K562 (cell line): ENCODE data around the gene DNAJC8. TPM values are rescaled to one million over a fixed set of nuclear protein-coding genes. Genes with fewer than 3 reads are reported as not detected.

ENCODE experiments used
- ATF1 ChIP-seq, 2 experiments: fragments of 450-650 bp in 1 of 2; IDR thresholded peaks; 2 replicates each; pipeline ENCODE4 v1.6.1; 2016; ENCODE audit warnings: missing compliant biosample characterization in 1 of 2, missing genetic modification characterization in 1 of 2
- BDP1 ChIP-seq: IDR thresholded peaks from 3 replicates; pipeline ENCODE4 v1.6.1; 2011; ENCODE audit not compliant: insufficient read length, insufficient read depth
- CBFA2T2 ChIP-seq: fragments of 450-650 bp; conservative IDR thresholded peaks from 2 replicates; pipeline ENCODE4 v1.6.1; 2017; ENCODE audit warnings: mild to moderate bottlenecking
- ETV1 ChIP-seq: fragments of 450-650 bp; conservative IDR thresholded peaks from 2 replicates; pipeline ENCODE4 v1.6.1; 2016; ENCODE audit warnings: missing genetic modification characterization, control low read depth, low read depth, missing compliant biosample characterization
- ETV5 ChIP-seq: sonication (generic); formaldehyde crosslinking; IDR thresholded peaks from 2 replicates; pipeline ENCODE4 v1.4.0; 2020; ENCODE audit warnings: low read depth, mild to moderate bottlenecking, missing genetic modification reagents
- FOXM1 ChIP-seq, 2 experiments: fragments of 450-650 bp in 1 of 2; sonication (generic) in 1 of 2; formaldehyde crosslinking in 1 of 2; IDR thresholded peaks; 2 replicates each; pipeline versions ENCODE4 v1.6.1 to v1.9.0; 2017 to 2022; ENCODE audit warnings: low read depth in 2 of 2, mild to moderate bottlenecking in 2 of 2, missing genetic modification reagents in 1 of 2, moderate library complexity in 1 of 2
- GATAD2A ChIP-seq: fragments of 450-650 bp; IDR thresholded peaks from 2 replicates; pipeline ENCODE4 v1.6.1; 2017
- JUNB ChIP-seq: fragments of 450-650 bp; formaldehyde crosslinking; conservative IDR thresholded peaks from 2 replicates; pipeline ENCODE4 v1.4.0; 2020; ENCODE audit warnings: mild to moderate bottlenecking
- MAFG ChIP-seq: fragments of 450-650 bp; conservative IDR thresholded peaks from 2 replicates; pipeline ENCODE4 v1.6.1; 2016; ENCODE audit warnings: missing genetic modification characterization, missing compliant biosample characterization
- MTA2 ChIP-seq: fragments of 450-650 bp; IDR thresholded peaks from 2 replicates; pipeline ENCODE4 v1.6.1; 2016; ENCODE audit warnings: low read depth
- NFATC3 ChIP-seq: fragments of 450-650 bp; IDR thresholded peaks from 2 replicates; pipeline ENCODE4 v1.6.1; 2017; ENCODE audit warnings: mild to moderate bottlenecking
- NFE2 ChIP-seq: IDR thresholded peaks from 2 replicates; pipeline ENCODE4 v1.6.1; 2014; ENCODE audit warnings: antibody characterized with exemption, low read depth
- RCOR1 ChIP-seq, 2 experiments: IDR thresholded peaks; 2 replicates each; pipeline ENCODE4 v1.6.1; 2012; ENCODE audit warnings: low read depth in 2 of 2, low read length in 2 of 2, borderline replicate concordance in 1 of 2, improper control_type of control experiment in 1 of 2
- RNF2 ChIP-seq: sonication (generic); IDR thresholded peaks from 2 replicates; pipeline ENCODE4 v1.6.1; 2016
- TEAD1 ChIP-seq, 2 experiments: fragments of 450-650 bp in 1 of 2; sonication (generic) in 1 of 2; formaldehyde crosslinking; IDR thresholded peaks; 2 replicates each; pipeline versions ENCODE4 v1.4.0 to v1.8.0; 2020 to 2022; ENCODE audit warnings: mild to moderate bottlenecking in 2 of 2, missing genetic modification reagents in 1 of 2
- ZNF316 ChIP-seq: fragments of 450-650 bp; IDR thresholded peaks from 2 replicates; pipeline ENCODE4 v1.6.1; 2016
- ZNF77 ChIP-seq: fragments of 250-450 bp; sonication (Bioruptor Pico); IDR thresholded peaks from 2 replicates; pipeline ENCODE4 v1.5.0; 2020
- ZNF778 ChIP-seq: fragments of 450-650 bp; formaldehyde crosslinking; IDR thresholded peaks from 2 replicates; pipeline ENCODE4 v1.4.0; 2020; ENCODE audit warnings: mild to moderate bottlenecking, moderate library complexity
- polyA plus RNA-seq, 8 experiments: library from polyadenylated mRNA; depleted of rRNA in 4 of 8; stranded (reverse) in 5 of 8; unstranded in 3 of 8; fragments of >200 nt; fragmentation: Nextera tagmentation in 2 of 8; fragmentation: Illumina TruSeq in 1 of 8; extraction: Ambion mirVana in 2 of 8; extraction: Trizol in 1 of 8; gene quantifications; 2 replicates each; pipeline versions ENCODE4 v1.2.1 to v1.2.3, GENCODE V29; 2011 to 2014; ENCODE audit warnings: inconsistent platforms in 1 of 8, missing spikeins in 1 of 8
- total RNA-seq, 7 experiments: library from RNA; depleted of rRNA in 6 of 7; stranded (reverse); fragments of >200 nt in 6 of 7; fragmentation: Illumina TruSeq in 2 of 7; extraction: Trizol in 2 of 7; gene quantifications; 2 replicates each; pipeline versions ENCODE4 v1.2.1 to v1.2.3, GENCODE V29; 2011 to 2021; ENCODE audit warnings: low replicate concordance in 1 of 7
- TF ChIP-seq, protein P1 (sequence below), 2 experiments: fragments of 450-650 bp; IDR thresholded peaks; 2 replicates each; pipeline ENCODE4 v1.6.1; 2018; ENCODE audit warnings: mild to moderate bottlenecking in 2 of 2, low read depth in 1 of 2; ENCODE audit not compliant: partially characterized antibody in 2 of 2
- TF ChIP-seq, protein P2 (sequence below), 2 experiments: fragments of 450-650 bp in 1 of 2; IDR thresholded peaks; 2 replicates each; pipeline ENCODE4 v1.6.1; 2011 to 2017; ENCODE audit warnings: low read depth in 2 of 2, antibody characterized with exemption in 1 of 2, borderline replicate concordance in 1 of 2, low read length in 1 of 2, mild to moderate bottlenecking in 1 of 2, mixed read lengths in 1 of 2; ENCODE audit not compliant: control insufficient read depth in 1 of 2
- TF ChIP-seq, protein P3 (sequence below): fragments of 250-450 bp; sonication (Bioruptor Pico); IDR thresholded peaks from 2 replicates; pipeline ENCODE4 v1.4.0; 2020; ENCODE audit warnings: mild to moderate bottlenecking, moderate library complexity

DNAJC8 gene
- total and polyA plus RNA-seq, 9 of the 15 experiments (the other 6 are each of a cell fraction or from before 2014, with no cell fraction given), result 143 to 508 (median 209) TPM

DNA sequence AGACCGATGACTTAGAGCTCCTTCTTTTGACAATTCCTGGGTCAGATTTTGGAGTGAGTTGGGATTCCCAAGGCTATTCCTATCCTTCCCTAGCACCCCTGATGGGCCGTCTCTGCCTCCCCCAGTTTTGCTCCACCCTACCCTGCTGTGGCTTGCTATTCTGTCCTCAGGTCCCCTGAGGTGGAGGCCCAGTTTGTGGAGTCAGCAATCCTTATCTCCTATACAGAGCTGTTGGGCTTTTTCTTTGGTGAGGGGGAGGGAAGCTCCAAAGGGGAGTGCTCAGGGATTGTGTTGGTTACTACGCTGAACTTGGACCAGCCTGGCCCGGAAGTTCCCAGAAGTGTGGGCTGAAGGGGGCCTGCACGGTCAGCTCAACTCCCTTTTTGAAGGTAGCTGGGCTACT is 34.1 kb upstream of the DNAJC8 start (continued):
- peak; percentile 57; the same call in 1 of the 2 replicates for TF ChIP-seq RNF2
- TF ChIP-seq, protein P1, sequence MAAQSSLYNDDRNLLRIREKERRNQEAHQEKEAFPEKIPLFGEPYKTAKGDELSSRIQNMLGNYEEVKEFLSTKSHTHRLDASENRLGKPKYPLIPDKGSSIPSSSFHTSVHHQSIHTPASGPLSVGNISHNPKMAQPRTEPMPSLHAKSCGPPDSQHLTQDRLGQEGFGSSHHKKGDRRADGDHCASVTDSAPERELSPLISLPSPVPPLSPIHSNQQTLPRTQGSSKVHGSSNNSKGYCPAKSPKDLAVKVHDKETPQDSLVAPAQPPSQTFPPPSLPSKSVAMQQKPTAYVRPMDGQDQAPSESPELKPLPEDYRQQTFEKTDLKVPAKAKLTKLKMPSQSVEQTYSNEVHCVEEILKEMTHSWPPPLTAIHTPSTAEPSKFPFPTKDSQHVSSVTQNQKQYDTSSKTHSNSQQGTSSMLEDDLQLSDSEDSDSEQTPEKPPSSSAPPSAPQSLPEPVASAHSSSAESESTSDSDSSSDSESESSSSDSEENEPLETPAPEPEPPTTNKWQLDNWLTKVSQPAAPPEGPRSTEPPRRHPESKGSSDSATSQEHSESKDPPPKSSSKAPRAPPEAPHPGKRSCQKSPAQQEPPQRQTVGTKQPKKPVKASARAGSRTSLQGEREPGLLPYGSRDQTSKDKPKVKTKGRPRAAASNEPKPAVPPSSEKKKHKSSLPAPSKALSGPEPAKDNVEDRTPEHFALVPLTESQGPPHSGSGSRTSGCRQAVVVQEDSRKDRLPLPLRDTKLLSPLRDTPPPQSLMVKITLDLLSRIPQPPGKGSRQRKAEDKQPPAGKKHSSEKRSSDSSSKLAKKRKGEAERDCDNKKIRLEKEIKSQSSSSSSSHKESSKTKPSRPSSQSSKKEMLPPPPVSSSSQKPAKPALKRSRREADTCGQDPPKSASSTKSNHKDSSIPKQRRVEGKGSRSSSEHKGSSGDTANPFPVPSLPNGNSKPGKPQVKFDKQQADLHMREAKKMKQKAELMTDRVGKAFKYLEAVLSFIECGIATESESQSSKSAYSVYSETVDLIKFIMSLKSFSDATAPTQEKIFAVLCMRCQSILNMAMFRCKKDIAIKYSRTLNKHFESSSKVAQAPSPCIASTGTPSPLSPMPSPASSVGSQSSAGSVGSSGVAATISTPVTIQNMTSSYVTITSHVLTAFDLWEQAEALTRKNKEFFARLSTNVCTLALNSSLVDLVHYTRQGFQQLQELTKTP (IDR thresholded peaks at IDR 0.05; ENCODE audit: low read depth in 1 of 2, partially characterized antibody in 2 of 2), result peak in 1 of 2 experiments; percentile 20
- TF ChIP-seq, protein P2, sequence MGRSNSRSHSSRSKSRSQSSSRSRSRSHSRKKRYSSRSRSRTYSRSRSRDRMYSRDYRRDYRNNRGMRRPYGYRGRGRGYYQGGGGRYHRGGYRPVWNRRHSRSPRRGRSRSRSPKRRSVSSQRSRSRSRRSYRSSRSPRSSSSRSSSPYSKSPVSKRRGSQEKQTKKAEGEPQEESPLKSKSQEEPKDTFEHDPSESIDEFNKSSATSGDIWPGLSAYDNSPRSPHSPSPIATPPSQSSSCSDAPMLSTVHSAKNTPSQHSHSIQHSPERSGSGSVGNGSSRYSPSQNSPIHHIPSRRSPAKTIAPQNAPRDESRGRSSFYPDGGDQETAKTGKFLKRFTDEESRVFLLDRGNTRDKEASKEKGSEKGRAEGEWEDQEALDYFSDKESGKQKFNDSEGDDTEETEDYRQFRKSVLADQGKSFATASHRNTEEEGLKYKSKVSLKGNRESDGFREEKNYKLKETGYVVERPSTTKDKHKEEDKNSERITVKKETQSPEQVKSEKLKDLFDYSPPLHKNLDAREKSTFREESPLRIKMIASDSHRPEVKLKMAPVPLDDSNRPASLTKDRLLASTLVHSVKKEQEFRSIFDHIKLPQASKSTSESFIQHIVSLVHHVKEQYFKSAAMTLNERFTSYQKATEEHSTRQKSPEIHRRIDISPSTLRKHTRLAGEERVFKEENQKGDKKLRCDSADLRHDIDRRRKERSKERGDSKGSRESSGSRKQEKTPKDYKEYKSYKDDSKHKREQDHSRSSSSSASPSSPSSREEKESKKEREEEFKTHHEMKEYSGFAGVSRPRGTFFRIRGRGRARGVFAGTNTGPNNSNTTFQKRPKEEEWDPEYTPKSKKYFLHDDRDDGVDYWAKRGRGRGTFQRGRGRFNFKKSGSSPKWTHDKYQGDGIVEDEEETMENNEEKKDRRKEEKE (IDR thresholded peaks at IDR 0.05; ENCODE audit: borderline replicate concordance in 1 of 2, control insufficient read depth in 1 of 2, low read depth in 2 of 2, low read length in 1 of 2), result 0 out of 4 replicates have a peak, but pooled peaks of 1 of the 2 experiments have one; percentile 36
- peak; percentile 100 for TF ChIP-seq ZNF316
- TF ChIP-seq JUNB, result no peak
- TF ChIP-seq NFE2, result peak; percentile 51
- peak; percentile 42; the same call in 1 of the 2 replicates for TF ChIP-seq ETV1 (tag)
- no peak for TF ChIP-seq ZNF778 (CRISPR knock-in tag)
- TF ChIP-seq ZNF77, result no peak
- TF ChIP-seq, protein P3, sequence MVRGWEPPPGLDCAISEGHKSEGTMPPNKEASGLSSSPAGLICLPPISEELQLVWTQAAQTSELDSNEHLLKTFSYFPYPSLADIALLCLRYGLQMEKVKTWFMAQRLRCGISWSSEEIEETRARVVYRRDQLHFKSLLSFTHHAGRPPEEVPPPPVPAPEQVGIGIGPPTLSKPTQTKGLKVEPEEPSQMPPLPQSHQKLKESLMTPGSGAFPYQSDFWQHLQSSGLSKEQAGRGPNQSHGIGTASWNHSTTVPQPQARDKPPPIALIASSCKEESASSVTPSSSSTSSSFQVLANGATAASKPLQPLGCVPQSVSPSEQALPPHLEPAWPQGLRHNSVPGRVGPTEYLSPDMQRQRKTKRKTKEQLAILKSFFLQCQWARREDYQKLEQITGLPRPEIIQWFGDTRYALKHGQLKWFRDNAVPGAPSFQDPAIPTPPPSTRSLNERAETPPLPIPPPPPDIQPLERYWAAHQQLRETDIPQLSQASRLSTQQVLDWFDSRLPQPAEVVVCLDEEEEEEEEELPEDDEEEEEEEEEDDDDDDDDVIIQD (CRISPR knock-in tag), result no peak
- 0 out of 2 replicates have a peak, but pooled peaks have one; percentile 41 for TF ChIP-seq NFATC3
- peak; percentile 48 to 89; a peak in 2 of 4 replicates for TF ChIP-seq RCOR1 (IDR thresholded peaks at IDR 0.05; ENCODE audit: borderline replicate concordance in 1 of 2, low read depth in 2 of 2, low read length in 2 of 2)
- TF ChIP-seq BDP1, result no peak
- no peak for TF ChIP-seq ATF1 (CRISPR knock-in tag; IDR thresholded peaks at IDR 0.05)
- peak; percentile 45; the same call in 1 of the 2 replicates for TF ChIP-seq ATF1 (tag; IDR thresholded peaks at IDR 0.05)
- TF ChIP-seq ETV5 (CRISPR knock-in tag), result peak; percentile 67; the same call in 1 of the 2 replicates
- TF ChIP-seq GATAD2A, result peak; percentile 82
- peak; percentile 68 for TF ChIP-seq MTA2
- peak; percentile 98 for TF ChIP-seq MAFG (tag)
- 0 out of 4 replicates have a peak, but pooled peaks of 1 of the 2 experiments have one; percentile 44 for TF ChIP-seq TEAD1 (CRISPR knock-in tag; IDR thresholded peaks at IDR 0.05)
- peak; percentile 10; the same call in 1 of the 2 replicates for TF ChIP-seq FOXM1 (IDR thresholded peaks at IDR 0.05; ENCODE audit: low read depth)
- no peak for TF ChIP-seq FOXM1 (CRISPR knock-in tag; IDR thresholded peaks at IDR 0.05; ENCODE audit: low read depth)
- peak; percentile 65 for TF ChIP-seq CBFA2T2
